Endodermal cell (in vitro differentiated cells): ENCODE measurements around the gene INMT. TPM values are rescaled to one million over a fixed set of nuclear protein-coding genes. Genes with fewer than 3 reads are reported as not detected.

Experiments used
- DNase-seq: peaks from one replicate; pipeline ENCODE4 v3.0.0-alpha.2; 2017
- H3K27ac ChIP-seq: 2 replicates; pipeline ENCODE4 v1.5.1; 2013; ENCODE audit warnings: mild to moderate bottlenecking, low read depth, low read length, moderate library complexity
- H3K27me3 ChIP-seq: 2 replicates; pipeline ENCODE4 v1.6.1; 2013; ENCODE audit warnings: mild to moderate bottlenecking, low read length, moderate library complexity; ENCODE audit not compliant: insufficient read depth, control insufficient read depth, poor library complexity, severe bottlenecking
- H3K36me3 ChIP-seq: 2 replicates; pipeline ENCODE4 v1.7.0; 2013; ENCODE audit warnings: mild to moderate bottlenecking, low read length, moderate library complexity; ENCODE audit not compliant: control insufficient read depth, insufficient read depth
- H3K4me1 ChIP-seq: one replicate; pipeline ENCODE4 v1.7.0; 2013; ENCODE audit warnings: low read length; ENCODE audit not compliant: control insufficient read depth, insufficient read depth
- H3K4me3 ChIP-seq: 2 replicates; pipeline ENCODE4 v1.5.1; 2013; ENCODE audit warnings: mild to moderate bottlenecking, low read length, moderate library complexity
- H3K9ac ChIP-seq: 2 replicates; pipeline ENCODE4 v1.6.1; 2013; ENCODE audit warnings: mild to moderate bottlenecking, low read length, moderate library complexity; ENCODE audit not compliant: poor library complexity, severe bottlenecking; ENCODE audit errors: extremely low read depth
- H3K9me3 ChIP-seq: 2 replicates; pipeline ENCODE4 v1.6.1; 2013; ENCODE audit warnings: mild to moderate bottlenecking, low read length, moderate library complexity; ENCODE audit not compliant: control insufficient read depth
- H3K27ac Mint-ChIP-seq: 2 replicates; pipeline ENCODE4 v1.8.0; 2020; ENCODE audit warnings: mixed read lengths
- H3K27me3 Mint-ChIP-seq: 2 replicates; pipeline ENCODE4 v1.8.0; 2021; ENCODE audit warnings: mild to moderate bottlenecking, mixed read lengths; ENCODE audit not compliant: insufficient read depth
- H3K36me3 Mint-ChIP-seq: 2 replicates; pipeline ENCODE4 v1.8.0; 2020; ENCODE audit warnings: low read depth, mixed read lengths
- H3K4me1 Mint-ChIP-seq: 2 replicates; pipeline ENCODE4 v1.8.0; 2020; ENCODE audit warnings: mixed read lengths
- H3K4me3 Mint-ChIP-seq: 2 replicates; pipeline ENCODE4 v1.8.0; 2020; ENCODE audit warnings: mild to moderate bottlenecking, moderate library complexity, mixed read lengths
- H3K9me3 Mint-ChIP-seq: 2 replicates; pipeline ENCODE4 v1.8.0; 2020; ENCODE audit warnings: mild to moderate bottlenecking, mixed read lengths
- WGBS, 2 experiments: methylation state at CpG; one replicate each; pipeline versions ENCODE4 v1.1.5 to v1.1.7; 2013; ENCODE audit warnings: missing lambda C conversion rate in 2 of 2, mixed read lengths in 1 of 2; ENCODE audit not compliant: insufficient coverage in 1 of 2, insufficient read length in 1 of 2; 5-methylcytosine and 5-hydroxymethylcytosine counted together
- total RNA-seq, 2 donors: library from RNA; stranded (reverse); fragmentation: NEBNext Ultra II Directional in 1 of 2; extraction: Animal tissue kit (Norgen Biotek cat#: 25700) in 1 of 2; gene quantifications; 2 replicates in 1 of 2; 3 replicates in 1 of 2; pipeline ENCODE4 v1.2.1, GENCODE V29; 2021
- TF ChIP-seq, protein P1 (sequence below): fragments of 200-600 bp; sonication (generic); conservative IDR thresholded peaks from 2 replicates; pipeline ENCODE4 v1.5.0; 2021; ENCODE audit warnings: antibody characterized with exemption, mild to moderate bottlenecking

Gene INMT
- total RNA-seq, 2 donors from 2014 or later, result 3.0 to 3.3 TPM

DNA sequence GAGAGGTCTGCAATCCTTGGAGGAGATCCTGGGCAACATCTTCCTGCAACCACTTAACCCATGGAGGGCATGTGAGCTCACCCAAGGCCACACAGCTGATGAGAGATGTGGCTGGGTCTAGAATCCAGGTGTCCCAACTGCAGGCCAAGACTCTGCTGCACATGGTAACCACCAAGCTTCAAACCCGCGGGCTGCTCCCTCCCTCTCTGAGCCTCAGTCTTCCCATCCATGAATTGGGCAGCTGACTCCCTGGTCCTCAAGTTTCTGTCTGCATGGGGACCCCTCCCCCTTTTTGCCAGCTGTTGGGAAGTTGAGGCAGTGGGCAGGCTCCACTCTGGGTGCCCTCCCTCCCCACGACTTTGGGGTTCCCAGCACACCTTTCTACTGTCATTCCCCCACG lies 20.9 kb upstream of the INMT start:
- TF ChIP-seq, protein P1, sequence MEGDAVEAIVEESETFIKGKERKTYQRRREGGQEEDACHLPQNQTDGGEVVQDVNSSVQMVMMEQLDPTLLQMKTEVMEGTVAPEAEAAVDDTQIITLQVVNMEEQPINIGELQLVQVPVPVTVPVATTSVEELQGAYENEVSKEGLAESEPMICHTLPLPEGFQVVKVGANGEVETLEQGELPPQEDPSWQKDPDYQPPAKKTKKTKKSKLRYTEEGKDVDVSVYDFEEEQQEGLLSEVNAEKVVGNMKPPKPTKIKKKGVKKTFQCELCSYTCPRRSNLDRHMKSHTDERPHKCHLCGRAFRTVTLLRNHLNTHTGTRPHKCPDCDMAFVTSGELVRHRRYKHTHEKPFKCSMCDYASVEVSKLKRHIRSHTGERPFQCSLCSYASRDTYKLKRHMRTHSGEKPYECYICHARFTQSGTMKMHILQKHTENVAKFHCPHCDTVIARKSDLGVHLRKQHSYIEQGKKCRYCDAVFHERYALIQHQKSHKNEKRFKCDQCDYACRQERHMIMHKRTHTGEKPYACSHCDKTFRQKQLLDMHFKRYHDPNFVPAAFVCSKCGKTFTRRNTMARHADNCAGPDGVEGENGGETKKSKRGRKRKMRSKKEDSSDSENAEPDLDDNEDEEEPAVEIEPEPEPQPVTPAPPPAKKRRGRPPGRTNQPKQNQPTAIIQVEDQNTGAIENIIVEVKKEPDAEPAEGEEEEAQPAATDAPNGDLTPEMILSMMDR, result no peak
- Mint-ChIP-seq H3K4me1 (peaks cover 7% of the 10 kb centered on the region), H3K27me3 (peaks cover 8% of the 10 kb centered on the region), H3K4me3 (no peak overlapping the region), H3K9me3 (peaks cover 7% of the 10 kb centered on the region), H3K36me3 (no peaks in the 10 kb centered on the region), H3K27ac (no peak overlapping the region)
- no peak for DNase-seq
- H3K9me3 ChIP-seq, result no peaks in the 10 kb centered on the region
- no peaks in the 10 kb centered on the region for H3K27me3 ChIP-seq
- 91 to 92% methylated on average over 4 of the region's 4 CpGs for WGBS, 2 experiments
- no peak overlapping the region for H3K27ac ChIP-seq
- H3K4me3 ChIP-seq, result no peak overlapping the region
- H3K4me1 ChIP-seq, result no peaks in the 10 kb centered on the region
- H3K9ac ChIP-seq, result no peak overlapping the region
- H3K36me3 ChIP-seq, result no peaks in the 10 kb centered on the region

DNA sequence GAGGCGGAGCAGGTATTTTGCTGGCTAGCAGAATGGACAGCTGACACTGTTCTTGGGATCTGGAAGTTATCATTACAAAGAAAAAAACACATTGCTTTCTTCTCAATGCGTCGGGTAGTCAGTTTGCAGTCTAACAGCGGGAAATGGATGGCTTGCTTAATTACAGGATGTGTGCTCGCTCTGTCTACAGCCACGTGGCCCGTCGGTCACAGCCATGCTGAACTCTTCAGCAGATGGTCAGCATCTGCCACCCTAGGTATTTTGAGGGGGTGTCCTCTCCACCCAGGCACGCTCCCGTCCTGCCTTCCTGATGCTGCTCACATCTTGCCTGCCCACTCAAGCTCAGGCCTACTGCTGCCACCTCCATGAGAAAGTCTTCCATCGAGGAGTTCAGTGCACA lies 20.4 kb upstream of the INMT start:
- Histone ChIP-seq H3K4me1 (no peaks in the 10 kb centered on the region), H3K27me3 (no peaks in the 10 kb centered on the region), H3K9ac (no peak overlapping the region), H3K36me3 (no peaks in the 10 kb centered on the region), H3K4me3 (no peak overlapping the region), H3K27ac (no peak overlapping the region), H3K9me3 (no peaks in the 10 kb centered on the region)
- Mint-ChIP-seq H3K9me3 (peaks cover 7% of the 10 kb centered on the region), H3K4me1 (peaks cover 7% of the 10 kb centered on the region), H3K36me3 (no peaks in the 10 kb centered on the region), H3K27ac (no peak overlapping the region), H3K27me3 (peaks cover 8% of the 10 kb centered on the region), H3K4me3 (no peak overlapping the region)
- WGBS, 2 experiments, result 82 to 86% methylated on average over 10 to 11 of the region's 11 CpGs
- TF ChIP-seq, protein P1, result no peak
- no peak for DNase-seq

- DNase-seq, result no peak
- TF ChIP-seq, protein P1, result no peak
- H3K9ac ChIP-seq, result no peak overlapping the region
- H3K9me3 ChIP-seq, result no peaks in the 10 kb centered on the region
- H3K4me3 ChIP-seq, result no peak overlapping the region
- 84 to 95% methylated on average over 4 to 12 of the region's 12 CpGs for WGBS, 2 experiments
- peak overlapping the region; percentile 44 for H3K27ac Mint-ChIP-seq
- no peaks in the 10 kb centered on the region for H3K36me3 Mint-ChIP-seq
- peaks cover 11% of the 10 kb centered on the region for H3K27me3 Mint-ChIP-seq
- H3K4me1 Mint-ChIP-seq, result no peaks in the 10 kb centered on the region
- H3K9me3 Mint-ChIP-seq, result peaks cover 7% of the 10 kb centered on the region
- no peak overlapping the region for H3K4me3 Mint-ChIP-seq
- no peaks in the 10 kb centered on the region for H3K36me3 ChIP-seq
- no peaks in the 10 kb centered on the region for H3K4me1 ChIP-seq
- H3K27me3 ChIP-seq, result no peaks in the 10 kb centered on the region
- H3K27ac ChIP-seq, result no peak overlapping the region
These were observed 19.3 kb upstream of the INMT start for GRCh38 chr7:30732606-30733005.
